Adrenal gland (tissue), 12 donors: ENCODE results near the gene CDH4. TPM values are rescaled to one million over a fixed set of nuclear protein-coding genes. Genes with fewer than 3 reads are reported as not detected.

Experiments used
- DNase-seq, 7 donors: peaks; one replicate each; pipeline ENCODE4 v3.0.0-alpha.2; 2019 to 2020
- H3K27ac ChIP-seq, 5 donors: fragments of 200-600 bp; sonication (generic) in 4 of 5; 1 replicate in 3 of 5; 2 replicates in 2 of 5; pipeline versions ENCODE4 v1.5.1 to v1.8.0; 2016 to 2020; ENCODE audit warnings: mild to moderate bottlenecking in 1 of 5
- H3K27me3 ChIP-seq: fragments of 200-600 bp; 2 replicates; pipeline ENCODE4 v1.8.0; 2021
- H3K36me3 ChIP-seq, 2 donors: fragments of 200-600 bp; replicated peaks in 1 of 2; 1 replicate in 1 of 2; 2 replicates in 1 of 2; pipeline versions ENCODE4 v1.5.1 to v1.8.0; 2018 to 2022
- H3K4me1 ChIP-seq, 2 donors: fragments of 200-600 bp; replicated peaks in 1 of 2; 1 replicate in 1 of 2; 2 replicates in 1 of 2; pipeline versions ENCODE4 v1.5.1 to v1.8.0; 2018 to 2021
- H3K4me3 ChIP-seq, 4 donors: fragments of 200-600 bp; sonication (generic) in 3 of 4; one replicate each; pipeline ENCODE4 v1.5.1; 2016 to 2018
- H3K9me3 ChIP-seq, 3 donors: fragments of 200-600 bp; sonication (generic) in 1 of 3; replicated peaks in 1 of 3; 1 replicate in 2 of 3; 2 replicates in 1 of 3; pipeline versions ENCODE4 v1.5.1 to v1.8.0; 2016 to 2021
- CTCF ChIP-seq, 6 experiments: fragments of 450-650 bp in 4 of 6; fragments of 200-600 bp in 2 of 6; sonication (generic) in 1 of 6; IDR thresholded peaks; 1 replicate in 5 of 6; 2 replicates in 1 of 6; pipeline versions ENCODE4 v1.5.1 to v1.8.0; 2016 to 2021; ENCODE audit warnings: antibody characterized with exemption in 6 of 6, mild to moderate bottlenecking in 2 of 6, moderate library complexity in 1 of 6
- POLR2A ChIP-seq, 2 donors: fragments of 450-650 bp; IDR thresholded peaks; one replicate each; pipeline ENCODE4 v1.6.1; 2017; ENCODE audit warnings: antibody characterized with exemption in 2 of 2, mild to moderate bottlenecking in 2 of 2, moderate library complexity in 1 of 2
- WGBS, 4 donors: extraction: QIAGEN DNeasy Blood & Tissue Kit in 2 of 4; methylation state at CpG; one replicate each; pipeline versions ENCODE4 v1.1.5 to v1.1.7; 2013 to 2017; 5-methylcytosine and 5-hydroxymethylcytosine counted together
- intact Hi-C, 2 donors: fragments of 100-400 bp; cut with DNase I; formaldehyde crosslinking; loops; one replicate each; pipeline versions ENCODE4 v1.14.1 to v1.15.0; 2022 to 2023
- polyA plus RNA-seq, 3 donors: library from polyadenylated mRNA; stranded (reverse); fragments of 200-250 nt in 2 of 3; fragments of 350-450 nt in 1 of 3; fragmentation: Illumina TruSeq in 1 of 3; extraction: RNeasy Lipid Tissue Mini Kit (QIAGEN cat#74804) in 1 of 3; gene quantifications; one replicate each; pipeline ENCODE4 v1.2.3, GENCODE V29; 2013 to 2014
- total RNA-seq, 9 donors: library from RNA; depleted of rRNA in 4 of 9; stranded (reverse); fragments of >200 nt in 4 of 9; fragments of 120-200 nt in 1 of 9; fragmentation: NEBNext Ultra II Directional in 1 of 9; extraction: Animal tissue kit (Norgen Biotek cat#: 25700) in 1 of 9; gene quantifications; one replicate each; pipeline versions ENCODE4 v1.1.0 to v1.2.4, GENCODE V29; 2013 to 2023
- donor health status: healthy with polysubstance abuse.
- donor health status: Bipolar disorder and iron deficiency.
- donor health status: DM: yes; HTN: yes; CAD: no.
- donor health status: DM: no; HTN: no; CAD: no.
- donor health status: DM: no; HTN: no; CAD: no.
- donor health status: DM: yes; HTN: yes; CAD: no.

CDH4 gene
- total and polyA plus RNA-seq, 12 donors: 0.08 to 0.53 (median 0.20) TPM; not detected in 3

GRCh38 chr20:61668065-61668650 is 416.1 kb downstream of the CDH4 start:
- TF ChIP-seq CTCF (IDR thresholded peaks at IDR 0.05) (no peak), POLR2A (IDR thresholded peaks at IDR 0.05) (no peak)
- no peaks in the 10 kb centered on the region for H3K36me3 ChIP-seq
- no peak for DNase-seq
- H3K9me3 ChIP-seq: no peaks in the 10 kb centered on the region
- H3K4me1 ChIP-seq: no peaks in the 10 kb centered on the region
- H3K27ac ChIP-seq: no peak overlapping the region
- H3K4me3 ChIP-seq: no peak overlapping the region
- intact Hi-C loops: no loop called here
- WGBS, 4 donors: 56 to 65% (median 61%) methylated on average over 5 to 9 of the region's 9 CpGs
- H3K27me3 ChIP-seq: no peaks in the 10 kb centered on the region

GRCh38 chr20:61668771-61669503 is 416.9 kb downstream of the CDH4 start:
- 83 to 94% (median 88%) methylated on average over 12 to 20 of the region's 20 CpGs for WGBS, 4 donors
- DNase-seq: no peak
- no peaks in the 10 kb centered on the region for H3K9me3 ChIP-seq
- no peaks in the 10 kb centered on the region for H3K4me1 ChIP-seq
- no peak overlapping the region for H3K4me3 ChIP-seq
- no peak overlapping the region for H3K27ac ChIP-seq
- no peak for TF ChIP-seq CTCF (IDR thresholded peaks at IDR 0.05)
- TF ChIP-seq POLR2A (IDR thresholded peaks at IDR 0.05): no peak
- H3K36me3 ChIP-seq: no peaks in the 10 kb centered on the region
- H3K27me3 ChIP-seq: no peaks in the 10 kb centered on the region
- intact Hi-C loops: no loop called here

GRCh38 chr20:61670274-61670673 is 418.2 kb downstream of the CDH4 start:
- 60 to 63% (median 62%) methylated on average over 3 of the region's 3 CpGs for WGBS, 4 donors
- no peak for DNase-seq
- no peaks in the 10 kb centered on the region for H3K27me3 ChIP-seq
- H3K4me1 ChIP-seq: no peaks in the 10 kb centered on the region
- no peak overlapping the region for H3K4me3 ChIP-seq
- no peaks in the 10 kb centered on the region for H3K36me3 ChIP-seq
- no peak for TF ChIP-seq POLR2A (IDR thresholded peaks at IDR 0.05)
- no peak overlapping the region for H3K27ac ChIP-seq
- intact Hi-C loops: no loop called here
- H3K9me3 ChIP-seq: no peaks in the 10 kb centered on the region

- H3K27ac ChIP-seq: no peak overlapping the region
- intact Hi-C loops: no loop called here
- no peak for DNase-seq
- no peaks in the 10 kb centered on the region for H3K4me1 ChIP-seq
- no peaks in the 10 kb centered on the region for H3K9me3 ChIP-seq
- H3K27me3 ChIP-seq: no peaks in the 10 kb centered on the region
- no peak overlapping the region for H3K4me3 ChIP-seq
- WGBS, 4 donors: 84 to 94% (median 88%) methylated on average over 3 of the region's 3 CpGs
- no peaks in the 10 kb centered on the region for H3K36me3 ChIP-seq
- TF ChIP-seq POLR2A (IDR thresholded peaks at IDR 0.05): no peak
- TF ChIP-seq CTCF (IDR thresholded peaks at IDR 0.05): no peak
Observed at GRCh38 chr20:61671559-61671958, 419.5 kb downstream of the CDH4 start.
